Heart right ventricle (tissue), 16 donors: ENCODE results near the gene HAUS3. TPM values are rescaled to one million over a fixed set of nuclear protein-coding genes. Genes with fewer than 3 reads are reported as not detected.
A peak's percentile ranks its signal among the peaks of the same experiment; 100 is the strongest.

Experiments used
- ATAC-seq, 8 donors: fragments of 200-7000 bp; cut with Tn5 transposase; one replicate each; pipeline ENCODE4 v1.9.1; 2020; ENCODE audit warnings: mild to moderate bottlenecking in 8 of 8, moderate library complexity in 8 of 8, moderate number of reproducible peaks in 1 of 8
- DNase-seq, 2 donors: peaks; one replicate each; pipeline ENCODE4 v3.0.0-alpha.2; 2020
- H3K27ac ChIP-seq, 10 donors: fragments of 200-600 bp; sonication (generic) in 2 of 10; one replicate each; pipeline versions ENCODE4 v1.5.0 to v1.8.0; 2020 to 2022; ENCODE audit warnings: mild to moderate bottlenecking in 3 of 10
- H3K27me3 ChIP-seq, 7 donors: fragments of 200-600 bp; one replicate each; pipeline ENCODE4 v1.8.0; 2021 to 2022; ENCODE audit warnings: mild to moderate bottlenecking in 2 of 7
- H3K36me3 ChIP-seq, 9 donors: fragments of 200-600 bp; sonication (generic) in 1 of 9; one replicate each; pipeline versions ENCODE4 v1.5.0 to v1.8.0; 2020 to 2022; ENCODE audit warnings: mild to moderate bottlenecking in 2 of 9
- H3K4me1 ChIP-seq, 9 donors: fragments of 200-600 bp; sonication (generic) in 1 of 9; one replicate each; pipeline versions ENCODE4 v1.5.0 to v1.8.0; 2020 to 2022; ENCODE audit warnings: mild to moderate bottlenecking in 4 of 9
- H3K4me3 ChIP-seq, 10 donors: fragments of 200-600 bp; sonication (generic) in 2 of 10; one replicate each; pipeline versions ENCODE4 v1.5.0 to v1.8.0; 2020 to 2022; ENCODE audit warnings: mild to moderate bottlenecking in 7 of 10, moderate library complexity in 2 of 10
- H3K9me3 ChIP-seq, 11 donors: fragments of 200-600 bp in 10 of 11; sonication (generic) in 2 of 11; one replicate each; pipeline versions ENCODE4 v1.5.0 to v1.8.0; 2013 to 2022; ENCODE audit warnings: mild to moderate bottlenecking in 2 of 11, control low read depth in 1 of 11, moderate library complexity in 1 of 11
- WGBS, 2 donors: extraction: QIAGEN DNeasy Blood & Tissue Kit; methylation state at CpG; one replicate each; pipeline ENCODE4 v1.1.7; 2013; ENCODE audit warnings: inconsistent platforms in 1 of 2; 5-methylcytosine and 5-hydroxymethylcytosine counted together
- intact Hi-C, 10 donors: fragments of 100-400 bp; cut with DNase I; formaldehyde crosslinking; loops; one replicate each; pipeline versions ENCODE4 v1.11.1 to v1.14.2; 2022
- polyA plus RNA-seq, 2 donors: library from polyadenylated mRNA; stranded (reverse); fragments of 200-250 nt; gene quantifications; one replicate each; pipeline ENCODE4 v1.2.3, GENCODE V29; 2013
- total RNA-seq, 10 donors: library from RNA; stranded (reverse); fragmentation: NEBNext Ultra II Directional in 3 of 10; extraction: Animal tissue kit (Norgen Biotek cat#: 25700) in 3 of 10; gene quantifications; one replicate each; pipeline versions ENCODE4 v1.2.1 to v1.2.4, GENCODE V29; 2021 to 2023
- TF ChIP-seq, protein P1 (sequence below), 9 donors: fragments of 200-600 bp; sonication (generic) in 2 of 9; IDR thresholded peaks; one replicate each; pipeline versions ENCODE4 v1.5.0 to v1.8.0; 2021 to 2022; ENCODE audit warnings: antibody characterized with exemption in 9 of 9, mild to moderate bottlenecking in 5 of 9, moderate library complexity in 1 of 9
- donor health status: Arrhythmogenic right ventricular cardiomyopathy.
- donor health status: ischemic (EF 13 %, LVEDD 7.1; RV severe dilation, severe dysfunction).
- donor health status: healthy with polysubstance abuse.
- donor health status: DM: no; HTN: yes; CAD: no.
- donor health status: DM: no; HTN: no; CAD: no.
- donor health status: ischemic (EF 25% LVEDD 6.9; RV normal size, moderate dysfunction).
- donor health status: ischemic (EF 25% LVEDD 5.7; RV mildly dilated, moderate dysfunction).
- donor health status: healthy.
- donor health status: DM: yes; HTN: yes; CAD: no.
- donor health status: Ischemic cardiomyopathy.
- donor health status: ischemic (EF 35%, LVEDD 5.7; RV mildly dilated, moderate dysfunction).
- donor health status: nonischemic (EF 11% LVEDD 7.7; RV severe dilation, severe dysfunction).
- donor health status: DM: yes; HTN: yes; CAD: no.
- donor health status: PGD.
- donor health status: ischemic (EF 29% LVEDD 5.4; RV normal size, mild dysfunction).
- donor health status: nonischemic (EF 23%, LVEDD 6.1; RV moderate dilation, normal function).

HAUS3 gene
- total and polyA plus RNA-seq, 12 donors: 3.5 to 10.5 (median 6.5) TPM

DNA sequence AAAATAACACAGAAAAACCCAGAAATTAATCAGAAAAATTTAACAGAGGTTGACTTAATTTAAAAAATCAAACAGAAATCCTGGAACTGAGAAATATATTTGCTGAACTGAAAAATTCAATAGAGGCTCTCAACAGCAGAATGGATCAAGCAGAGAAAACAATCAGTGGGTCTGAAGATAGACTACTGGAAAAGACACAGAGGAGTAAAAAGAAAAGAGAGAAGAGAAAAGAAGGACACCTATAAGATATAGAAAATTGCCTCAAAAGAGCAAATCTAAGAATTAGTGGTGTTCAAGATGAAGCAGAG lies 55.1 kb downstream of the HAUS3 start:
- ATAC-seq: no peak
- no peaks in the 10 kb centered on the region for H3K4me1 ChIP-seq
- H3K36me3 ChIP-seq: peaks cover 0 to 12% (median 0%) of the 10 kb centered on the region in 9 donors
- H3K27me3 ChIP-seq: no peaks in the 10 kb centered on the region
- H3K4me3 ChIP-seq: no peak overlapping the region
- intact Hi-C loops: no loop called here
- TF ChIP-seq, protein P1, sequence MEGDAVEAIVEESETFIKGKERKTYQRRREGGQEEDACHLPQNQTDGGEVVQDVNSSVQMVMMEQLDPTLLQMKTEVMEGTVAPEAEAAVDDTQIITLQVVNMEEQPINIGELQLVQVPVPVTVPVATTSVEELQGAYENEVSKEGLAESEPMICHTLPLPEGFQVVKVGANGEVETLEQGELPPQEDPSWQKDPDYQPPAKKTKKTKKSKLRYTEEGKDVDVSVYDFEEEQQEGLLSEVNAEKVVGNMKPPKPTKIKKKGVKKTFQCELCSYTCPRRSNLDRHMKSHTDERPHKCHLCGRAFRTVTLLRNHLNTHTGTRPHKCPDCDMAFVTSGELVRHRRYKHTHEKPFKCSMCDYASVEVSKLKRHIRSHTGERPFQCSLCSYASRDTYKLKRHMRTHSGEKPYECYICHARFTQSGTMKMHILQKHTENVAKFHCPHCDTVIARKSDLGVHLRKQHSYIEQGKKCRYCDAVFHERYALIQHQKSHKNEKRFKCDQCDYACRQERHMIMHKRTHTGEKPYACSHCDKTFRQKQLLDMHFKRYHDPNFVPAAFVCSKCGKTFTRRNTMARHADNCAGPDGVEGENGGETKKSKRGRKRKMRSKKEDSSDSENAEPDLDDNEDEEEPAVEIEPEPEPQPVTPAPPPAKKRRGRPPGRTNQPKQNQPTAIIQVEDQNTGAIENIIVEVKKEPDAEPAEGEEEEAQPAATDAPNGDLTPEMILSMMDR (IDR thresholded peaks at IDR 0.05): no peak
- peaks cover 0 to 50% (median 13%) of the 10 kb centered on the region in 11 donors for H3K9me3 ChIP-seq
- no peak overlapping the region for H3K27ac ChIP-seq
- DNase-seq: no peak

DNA sequence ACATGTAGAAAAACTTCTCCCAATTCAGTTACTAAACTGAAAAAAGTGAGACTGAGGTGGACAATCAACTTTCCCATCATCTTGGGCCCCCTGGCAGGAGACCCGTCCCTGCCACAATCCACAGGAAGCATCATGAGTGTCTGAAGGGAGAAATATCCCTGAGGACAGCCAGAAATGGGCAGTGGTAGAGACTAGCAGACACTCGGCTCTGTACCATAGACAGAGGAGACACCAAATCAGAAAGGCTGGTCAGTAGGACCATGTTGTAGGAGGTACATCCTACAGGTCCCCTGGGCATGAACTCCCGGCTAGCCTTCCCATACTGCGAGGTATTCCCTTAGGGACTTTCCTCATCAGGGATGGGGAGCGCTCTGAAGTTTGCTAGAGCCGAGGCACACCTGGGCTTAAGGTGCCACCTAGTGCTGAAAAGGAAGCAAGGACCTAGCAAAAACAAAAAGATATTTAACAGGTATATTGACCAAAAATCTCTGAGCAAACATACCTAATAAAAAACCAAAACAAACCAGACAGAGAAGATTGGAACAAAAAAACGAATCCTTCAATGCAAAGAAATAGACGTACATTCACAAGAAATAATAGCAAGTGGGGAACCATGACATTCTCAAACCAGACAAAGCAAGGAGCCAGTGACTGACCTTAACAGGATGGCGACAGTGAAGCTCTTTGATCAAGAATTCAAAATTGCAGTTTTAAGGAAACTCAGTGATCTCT lies 55.6 kb downstream of the HAUS3 start:
- DNase-seq (no peak), ATAC-seq (no peak)

DNA sequence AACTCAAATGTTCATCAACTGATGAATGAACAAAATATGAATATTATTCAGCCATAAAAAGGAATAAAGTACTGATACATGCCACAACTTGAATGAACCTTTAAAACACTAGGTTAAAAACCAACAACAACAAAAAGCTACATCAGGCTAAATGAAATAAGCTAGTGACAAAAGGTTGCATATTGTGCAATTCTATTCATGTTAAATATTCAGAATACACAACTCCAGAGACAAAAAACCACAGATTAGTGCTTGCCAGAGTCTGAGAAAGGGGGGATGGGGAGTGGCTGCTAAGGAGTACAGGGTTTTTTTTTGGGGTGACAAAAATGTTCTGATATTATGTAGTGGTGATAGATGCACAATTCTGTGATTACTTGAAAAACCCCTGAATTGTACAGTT lies 58.5 kb downstream of the HAUS3 start:
- Histone ChIP-seq H3K9me3 (peaks cover 0 to 42% (median 13%) of the 10 kb centered on the region in 11 donors), H3K4me3 (no peak overlapping the region), H3K27ac (no peak overlapping the region), H3K4me1 (no peaks in the 10 kb centered on the region), H3K36me3 (peaks cover 0 to 12% (median 0%) of the 10 kb centered on the region in 9 donors), H3K27me3 (no peaks in the 10 kb centered on the region)
- ATAC-seq: no peak
- no peak for DNase-seq
- TF ChIP-seq, protein P1 (IDR thresholded peaks at IDR 0.05): no peak
- intact Hi-C loops: no loop called here

More for the DNA sequence above, 55.6 kb downstream of the HAUS3 start:
- H3K4me1 ChIP-seq: no peaks in the 10 kb centered on the region
- no peak overlapping the region for H3K27ac ChIP-seq
- peaks cover 0 to 50% (median 13%) of the 10 kb centered on the region in 11 donors for H3K9me3 ChIP-seq
- intact Hi-C loops: no loop called here
- H3K4me3 ChIP-seq: no peak overlapping the region
- H3K36me3 ChIP-seq: peaks cover 0 to 12% (median 0%) of the 10 kb centered on the region in 9 donors
- 51 to 55% methylated on average over 9 of the region's 9 CpGs for WGBS, 2 donors
- TF ChIP-seq, protein P1 (IDR thresholded peaks at IDR 0.05): peak in 1 of 9 donors; percentile 15
- no peaks in the 10 kb centered on the region for H3K27me3 ChIP-seq

DNA sequence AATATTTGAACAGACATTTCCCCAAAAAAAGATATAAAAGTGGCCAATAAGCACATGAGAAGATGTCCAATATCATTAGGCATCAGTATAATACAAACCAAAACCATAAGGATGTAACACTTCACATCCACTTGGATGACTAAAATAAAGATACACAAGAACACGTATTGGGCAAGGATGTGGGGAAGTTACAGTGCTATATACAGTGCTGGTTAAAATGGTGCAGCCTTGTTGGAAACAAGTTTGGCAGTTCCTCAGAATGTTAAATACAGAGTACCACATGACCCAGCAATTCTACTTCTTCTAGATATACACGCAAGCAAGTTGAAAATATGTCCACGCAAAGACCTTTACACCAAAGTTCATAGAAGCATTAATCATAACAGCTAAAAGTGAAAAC lies 58.9 kb downstream of the HAUS3 start:
- intact Hi-C loops: no loop called here
- ATAC-seq (no peak), DNase-seq (no peak)
- H3K4me3 ChIP-seq: no peak overlapping the region
- peaks cover 0 to 12% (median 0%) of the 10 kb centered on the region in 9 donors for H3K36me3 ChIP-seq
- H3K27me3 ChIP-seq: no peaks in the 10 kb centered on the region
- peaks cover 0 to 38% (median 13%) of the 10 kb centered on the region in 11 donors for H3K9me3 ChIP-seq
- 94 to 95% methylated on average over 3 of the region's 3 CpGs for WGBS, 2 donors
- TF ChIP-seq, protein P1 (IDR thresholded peaks at IDR 0.05): no peak
- H3K27ac ChIP-seq: no peak overlapping the region
- no peaks in the 10 kb centered on the region for H3K4me1 ChIP-seq
